ENCODE measurements around the gene DCST2.
A peak's percentile ranks its signal among the peaks of the same experiment; 100 is the strongest.

DCST2 gene

DNA sequence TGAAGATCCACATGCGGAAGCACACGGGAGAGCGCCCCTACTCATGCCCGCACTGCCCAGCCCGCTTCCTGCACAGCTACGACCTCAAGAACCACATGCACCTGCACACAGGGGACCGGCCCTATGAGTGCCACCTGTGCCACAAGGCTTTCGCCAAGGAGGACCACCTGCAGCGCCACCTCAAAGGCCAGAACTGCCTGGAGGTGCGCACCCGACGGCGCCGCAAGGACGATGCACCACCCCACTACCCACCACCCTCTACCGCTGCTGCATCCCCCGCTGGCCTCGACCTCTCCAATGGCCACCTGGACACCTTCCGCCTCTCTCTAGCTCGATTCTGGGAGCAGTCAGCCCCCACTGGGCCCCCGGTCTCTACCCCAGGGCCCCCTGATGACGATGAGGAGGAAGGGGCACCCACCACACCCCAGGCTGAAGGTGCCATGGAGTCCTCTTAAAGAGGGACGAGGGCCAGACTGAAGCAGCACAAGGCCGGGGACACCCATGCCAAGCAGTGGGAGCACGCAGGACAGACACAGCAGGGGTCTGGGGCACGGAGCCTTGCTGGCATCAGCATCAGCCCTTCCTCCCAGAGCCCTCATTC lies 17.2 kb downstream of the DCST2 start:
- Histone ChIP-seq H3K27ac (ENCODE audit: low read length) (peak overlapping the region; percentile 75), H3K4me3 (ENCODE audit: low read length) (peak overlapping the region; percentile 74; the same call in 1 of the 2 replicates), H3K79me2 (ENCODE audit: low read length) (no peaks in the 10 kb centered on the region), H3K4me2 (ENCODE audit: low read length) (peak overlapping the region; percentile 79), H3K27me3 (ENCODE audit: low read depth, low read length) (no peaks in the 10 kb centered on the region), H3K36me3 (replicated peaks; ENCODE audit: low read depth, low read length) (peaks cover 29% of the 10 kb centered on the region), H3K9ac (ENCODE audit: low read length) (peak overlapping the region; percentile 77; the same call in 1 of the 2 replicates), H4K20me1 (ENCODE audit: insufficient read depth, low read length) (peaks cover 26% of the 10 kb centered on the region), H3K9me3 (ENCODE audit: insufficient read depth, low read length) (no peaks in the 10 kb centered on the region), H2AFZ (ENCODE audit: low read depth, low read length) (no peak overlapping the region), H3K4me1 (ENCODE audit: low read length) (peaks cover 30% of the 10 kb centered on the region)
- TF ChIP-seq, protein P1, sequence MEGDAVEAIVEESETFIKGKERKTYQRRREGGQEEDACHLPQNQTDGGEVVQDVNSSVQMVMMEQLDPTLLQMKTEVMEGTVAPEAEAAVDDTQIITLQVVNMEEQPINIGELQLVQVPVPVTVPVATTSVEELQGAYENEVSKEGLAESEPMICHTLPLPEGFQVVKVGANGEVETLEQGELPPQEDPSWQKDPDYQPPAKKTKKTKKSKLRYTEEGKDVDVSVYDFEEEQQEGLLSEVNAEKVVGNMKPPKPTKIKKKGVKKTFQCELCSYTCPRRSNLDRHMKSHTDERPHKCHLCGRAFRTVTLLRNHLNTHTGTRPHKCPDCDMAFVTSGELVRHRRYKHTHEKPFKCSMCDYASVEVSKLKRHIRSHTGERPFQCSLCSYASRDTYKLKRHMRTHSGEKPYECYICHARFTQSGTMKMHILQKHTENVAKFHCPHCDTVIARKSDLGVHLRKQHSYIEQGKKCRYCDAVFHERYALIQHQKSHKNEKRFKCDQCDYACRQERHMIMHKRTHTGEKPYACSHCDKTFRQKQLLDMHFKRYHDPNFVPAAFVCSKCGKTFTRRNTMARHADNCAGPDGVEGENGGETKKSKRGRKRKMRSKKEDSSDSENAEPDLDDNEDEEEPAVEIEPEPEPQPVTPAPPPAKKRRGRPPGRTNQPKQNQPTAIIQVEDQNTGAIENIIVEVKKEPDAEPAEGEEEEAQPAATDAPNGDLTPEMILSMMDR (IDR thresholded peaks at IDR 0.05; ENCODE audit: low read depth, low read length): no peak
- no peak for TF ChIP-seq EZH2phosphoT487 (IDR thresholded peaks at IDR 0.05; ENCODE audit: low read depth)

DNA sequence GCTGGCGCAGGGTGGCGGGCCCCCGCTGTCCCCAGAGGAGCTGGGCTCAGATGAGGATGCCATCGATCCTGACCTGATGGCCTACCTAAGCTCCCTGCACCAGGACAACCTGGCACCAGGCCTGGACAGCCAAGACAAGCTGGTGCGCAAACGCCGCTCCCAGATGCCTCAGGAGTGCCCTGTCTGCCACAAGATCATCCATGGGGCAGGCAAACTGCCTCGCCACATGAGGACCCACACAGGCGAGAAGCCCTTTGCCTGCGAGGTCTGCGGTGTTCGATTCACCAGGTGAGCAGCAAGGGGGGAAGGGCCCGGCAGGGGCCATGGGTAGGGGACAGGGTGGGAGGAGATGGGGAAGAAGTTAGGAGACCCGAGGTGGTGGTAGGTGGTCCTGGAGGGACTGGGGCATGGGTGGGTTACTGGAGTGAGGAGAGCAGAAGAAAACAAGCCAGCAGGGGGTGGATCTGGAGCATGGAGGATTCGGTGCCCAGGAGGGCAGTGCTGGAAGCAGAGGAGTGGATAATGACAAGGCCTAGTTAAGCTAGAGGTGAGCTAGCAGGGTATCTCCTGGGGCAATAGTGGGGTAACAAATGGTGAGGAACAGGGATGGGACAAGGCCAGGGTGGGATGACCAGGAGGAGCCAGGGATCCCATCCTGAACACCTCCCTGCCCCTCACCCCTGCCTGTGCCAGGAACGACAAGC lies 17.9 kb downstream of the DCST2 start:
- Histone ChIP-seq H3K4me3 (ENCODE audit: low read length) (no peak overlapping the region), H3K4me2 (ENCODE audit: low read length) (no peak overlapping the region), H3K79me2 (ENCODE audit: low read length) (no peaks in the 10 kb centered on the region), H3K27me3 (ENCODE audit: low read depth, low read length) (no peaks in the 10 kb centered on the region), H2AFZ (ENCODE audit: low read depth, low read length) (no peak overlapping the region), H3K9me3 (ENCODE audit: insufficient read depth, low read length) (no peaks in the 10 kb centered on the region), H3K9ac (ENCODE audit: low read length) (no peak overlapping the region), H3K4me1 (ENCODE audit: low read length) (peaks cover 30% of the 10 kb centered on the region), H4K20me1 (ENCODE audit: insufficient read depth, low read length) (peaks cover 33% of the 10 kb centered on the region), H3K27ac (ENCODE audit: low read length) (peak overlapping the region; percentile 75), H3K36me3 (replicated peaks; ENCODE audit: low read depth, low read length) (peaks cover 29% of the 10 kb centered on the region)
- TF ChIP-seq, protein P1 (IDR thresholded peaks at IDR 0.05; ENCODE audit: low read depth, low read length): no peak
- no peak for TF ChIP-seq EZH2phosphoT487 (IDR thresholded peaks at IDR 0.05; ENCODE audit: low read depth)

DNA sequence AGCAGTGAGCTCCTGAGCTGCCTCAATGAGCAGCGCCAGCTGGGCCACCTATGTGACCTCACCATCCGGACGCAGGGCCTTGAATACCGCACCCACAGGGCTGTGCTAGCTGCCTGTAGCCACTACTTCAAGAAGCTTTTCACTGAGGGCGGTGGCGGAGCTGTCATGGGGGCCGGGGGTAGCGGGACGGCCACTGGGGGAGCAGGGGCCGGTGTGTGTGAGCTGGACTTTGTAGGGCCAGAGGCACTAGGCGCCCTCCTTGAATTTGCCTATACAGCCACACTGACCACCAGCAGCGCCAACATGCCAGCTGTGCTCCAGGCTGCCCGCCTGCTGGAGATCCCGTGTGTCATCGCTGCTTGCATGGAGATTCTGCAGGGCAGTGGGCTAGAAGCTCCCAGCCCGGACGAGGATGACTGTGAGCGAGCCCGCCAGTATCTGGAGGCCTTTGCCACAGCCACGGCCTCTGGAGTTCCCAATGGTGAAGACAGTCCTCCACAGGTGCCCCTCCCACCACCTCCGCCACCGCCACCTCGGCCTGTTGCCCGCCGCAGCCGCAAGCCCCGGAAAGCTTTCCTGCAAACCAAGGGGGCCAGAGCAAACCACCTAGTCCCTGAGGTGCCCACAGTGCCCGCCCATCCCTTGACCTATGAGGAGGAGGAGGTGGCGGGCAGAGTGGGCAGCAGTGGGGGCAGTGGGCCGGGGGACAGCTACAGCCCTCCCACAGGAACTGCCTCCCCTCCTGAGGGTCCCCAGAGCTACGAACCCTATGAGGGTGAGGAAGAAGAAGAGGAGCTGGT lies 18.7 kb downstream of the DCST2 start:
- no peaks in the 10 kb centered on the region for H3K79me2 ChIP-seq (ENCODE audit: low read length)
- H3K36me3 ChIP-seq (replicated peaks; ENCODE audit: low read depth, low read length): peaks cover 29% of the 10 kb centered on the region
- H3K4me2 ChIP-seq (ENCODE audit: low read length): no peak overlapping the region
- H3K4me3 ChIP-seq (ENCODE audit: low read length): no peak overlapping the region
- H2AFZ ChIP-seq (ENCODE audit: low read depth, low read length): no peak overlapping the region
- H4K20me1 ChIP-seq (ENCODE audit: insufficient read depth, low read length): peaks cover 40% of the 10 kb centered on the region
- peaks cover 33% of the 10 kb centered on the region for H3K4me1 ChIP-seq (ENCODE audit: low read length)
- no peak overlapping the region for H3K27ac ChIP-seq (ENCODE audit: low read length)
- TF ChIP-seq, protein P1 (IDR thresholded peaks at IDR 0.05; ENCODE audit: low read depth, low read length): no peak
- no peak for TF ChIP-seq EZH2phosphoT487 (IDR thresholded peaks at IDR 0.05; ENCODE audit: low read depth)
- no peaks in the 10 kb centered on the region for H3K27me3 ChIP-seq (ENCODE audit: low read depth, low read length)
- no peak overlapping the region for H3K9ac ChIP-seq (ENCODE audit: low read length)
- no peaks in the 10 kb centered on the region for H3K9me3 ChIP-seq (ENCODE audit: insufficient read depth, low read length)

DNA sequence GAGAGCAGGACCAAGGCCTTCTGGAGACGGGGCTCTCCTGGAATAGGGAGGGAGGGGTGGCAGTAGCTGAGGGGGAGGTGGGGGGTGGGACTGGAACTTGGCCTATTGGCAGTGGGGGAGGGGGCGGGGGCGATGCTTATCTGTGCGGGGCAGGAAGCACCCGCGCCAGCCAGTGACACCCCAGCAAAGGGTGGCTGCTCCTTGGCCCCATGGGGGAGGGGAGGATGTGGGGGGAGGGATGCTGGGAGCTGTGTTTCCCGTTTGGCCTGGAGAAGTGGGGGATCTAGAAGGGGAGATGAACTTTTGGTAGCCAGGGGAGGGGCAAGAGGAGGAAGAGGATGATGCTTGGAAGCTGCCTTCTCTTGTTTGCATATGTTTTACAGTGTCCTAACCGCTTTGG lies 19.9 kb downstream of the DCST2 start:
- Histone ChIP-seq H3K4me3 (ENCODE audit: low read length) (no peak overlapping the region), H3K36me3 (replicated peaks; ENCODE audit: low read depth, low read length) (peaks cover 25% of the 10 kb centered on the region), H3K79me2 (ENCODE audit: low read length) (no peaks in the 10 kb centered on the region), H3K4me1 (ENCODE audit: low read length) (peaks cover 41% of the 10 kb centered on the region), H3K27ac (ENCODE audit: low read length) (no peak overlapping the region), H3K27me3 (ENCODE audit: low read depth, low read length) (no peaks in the 10 kb centered on the region), H3K9ac (ENCODE audit: low read length) (no peak overlapping the region), H4K20me1 (ENCODE audit: insufficient read depth, low read length) (peaks cover 47% of the 10 kb centered on the region), H3K9me3 (ENCODE audit: insufficient read depth, low read length) (no peaks in the 10 kb centered on the region), H3K4me2 (ENCODE audit: low read length) (no peak overlapping the region), H2AFZ (ENCODE audit: low read depth, low read length) (no peak overlapping the region)
- TF ChIP-seq, protein P1 (IDR thresholded peaks at IDR 0.05; ENCODE audit: low read depth, low read length): no peak
- TF ChIP-seq EZH2phosphoT487 (IDR thresholded peaks at IDR 0.05; ENCODE audit: low read depth): no peak
